ENCODE measurements around the gene RMND5B.

- TF ChIP-seq EZH2 (IDR thresholded peaks at IDR 0.05) (no peak), POLR2AphosphoS5 (IDR thresholded peaks at IDR 0.05; ENCODE audit: borderline replicate concordance, low read depth, low read length) (no peak)
These were observed 6.6 kb upstream of the RMND5B start for GRCh38 chr5:178123966-178124925.
